Midbrain (tissue), 1 donor: ENCODE data around the gene CELF3.
"Not testable (repeated sequence)": the region's sequence is repeated elsewhere in the genome, so short reads cannot be mapped to it uniquely, and the experiment has no call there.

Experiments used
- DNase-seq: peaks from one replicate; lab custom pipeline; 2025; lab: John Stamatoyannopoulos, UW

Gene CELF3

DNA sequence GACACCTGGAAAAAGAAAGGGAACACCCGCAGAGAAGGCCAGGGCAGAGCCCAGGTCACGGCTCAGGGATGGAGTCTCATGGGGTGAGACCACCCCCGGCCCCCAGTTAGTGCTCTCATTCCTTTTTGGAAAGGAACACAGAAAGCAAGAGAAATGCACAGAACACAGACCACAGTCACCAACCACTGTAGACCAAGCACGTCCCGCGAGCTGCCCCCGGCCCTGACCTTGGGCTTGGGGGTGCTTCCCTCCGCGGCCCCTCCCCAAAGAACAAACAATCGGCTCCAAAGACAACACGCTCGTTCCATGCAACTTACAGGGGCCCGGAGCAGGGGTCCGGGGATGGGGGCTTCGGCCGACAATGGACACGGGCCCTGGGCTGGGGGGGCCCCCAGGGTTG is 12.8 kb downstream of the CELF3 start:
- no peak for DNase-seq

DNA sequence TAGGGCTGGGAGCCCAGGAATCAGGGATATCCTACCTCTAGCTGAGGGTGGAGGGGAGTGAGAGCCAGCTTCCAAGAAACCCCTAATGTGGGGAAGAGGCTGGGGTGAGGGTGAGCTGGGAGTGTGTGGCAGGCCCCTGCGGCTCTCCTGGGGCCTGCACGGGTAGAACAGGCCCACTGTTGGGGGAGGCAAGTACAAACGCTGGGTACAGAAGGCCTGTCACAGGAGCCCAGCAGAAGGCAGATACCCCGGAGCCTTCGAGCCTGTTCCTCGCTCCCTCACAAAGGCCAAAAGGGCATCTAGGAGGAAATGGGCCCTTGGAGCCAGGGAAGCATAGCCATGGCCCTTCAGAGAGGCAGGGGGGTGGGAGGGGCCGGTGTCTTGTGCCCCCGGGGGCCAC is 13.7 kb downstream of the CELF3 start:
- DNase-seq, result no peak

DNA sequence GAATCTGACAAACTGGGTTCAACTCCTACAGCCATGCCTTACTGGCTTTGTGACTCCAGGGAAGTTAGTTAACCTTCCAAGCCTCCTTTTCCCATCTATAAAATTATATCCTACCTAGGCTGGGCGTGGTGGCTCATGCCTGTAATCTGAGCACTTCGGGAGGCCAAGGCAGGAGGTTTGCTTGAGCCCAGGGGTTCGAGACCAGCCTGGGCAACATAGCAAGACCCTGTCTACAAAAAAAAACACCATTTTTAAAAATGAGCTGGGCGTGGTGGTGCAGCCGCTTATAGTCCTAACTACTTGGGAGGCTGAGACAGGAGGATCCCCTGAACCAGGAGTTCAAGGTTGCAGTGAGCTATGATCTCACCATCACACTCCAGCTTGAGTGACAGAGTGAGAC is 15.1 kb downstream of the CELF3 start:
- no peak for DNase-seq

DNA sequence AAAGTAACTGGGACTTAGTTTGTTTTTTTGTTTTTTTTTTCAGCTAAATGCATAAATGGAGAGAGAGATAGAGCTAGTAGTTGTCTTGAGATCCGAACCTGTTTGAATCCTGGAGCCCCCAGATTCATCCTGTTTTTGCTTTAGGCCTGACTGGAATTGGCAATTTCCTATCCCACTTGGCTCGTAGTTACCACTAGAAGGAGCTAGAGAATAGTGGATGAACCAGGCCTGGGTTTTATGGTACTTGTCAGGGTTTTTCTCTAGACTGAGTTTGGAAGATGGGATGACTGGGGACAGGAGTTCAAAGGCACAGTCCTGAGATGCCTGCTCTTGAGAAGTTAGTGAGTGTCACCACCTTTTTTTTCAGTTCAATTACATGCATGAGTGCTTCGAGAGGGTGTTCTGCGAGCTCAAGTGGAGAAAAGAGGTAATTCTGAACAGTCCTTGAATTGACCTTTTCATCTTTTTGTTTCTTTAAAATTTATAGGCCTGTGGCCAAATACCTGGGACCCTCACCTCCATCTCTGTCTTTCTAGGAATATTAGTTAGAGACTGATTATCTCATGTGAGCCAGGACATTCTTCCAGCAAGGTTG is 23.4 kb downstream of the CELF3 start:
- DNase-seq, result peak; percentile 33

DNA sequence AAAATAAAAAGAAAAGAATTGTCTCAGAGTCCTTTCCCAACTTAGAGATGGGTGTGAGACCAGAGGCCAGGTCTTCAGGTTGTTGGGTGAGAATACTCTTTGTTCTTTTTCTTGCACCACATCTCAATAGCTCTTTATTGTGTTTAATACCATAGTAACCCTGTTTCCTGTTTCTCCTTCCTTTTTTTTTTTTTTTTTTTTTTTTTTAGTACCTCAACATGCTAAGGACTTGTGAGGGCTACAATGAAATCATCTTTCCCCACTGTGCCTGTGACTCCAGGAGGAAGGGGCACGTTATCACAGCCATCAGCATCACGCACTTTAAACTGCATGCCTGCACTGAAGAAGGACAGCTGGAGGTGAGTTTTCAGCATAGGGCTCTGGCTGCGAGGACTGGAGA is 24.4 kb downstream of the CELF3 start:
- no peak for DNase-seq

DNA sequence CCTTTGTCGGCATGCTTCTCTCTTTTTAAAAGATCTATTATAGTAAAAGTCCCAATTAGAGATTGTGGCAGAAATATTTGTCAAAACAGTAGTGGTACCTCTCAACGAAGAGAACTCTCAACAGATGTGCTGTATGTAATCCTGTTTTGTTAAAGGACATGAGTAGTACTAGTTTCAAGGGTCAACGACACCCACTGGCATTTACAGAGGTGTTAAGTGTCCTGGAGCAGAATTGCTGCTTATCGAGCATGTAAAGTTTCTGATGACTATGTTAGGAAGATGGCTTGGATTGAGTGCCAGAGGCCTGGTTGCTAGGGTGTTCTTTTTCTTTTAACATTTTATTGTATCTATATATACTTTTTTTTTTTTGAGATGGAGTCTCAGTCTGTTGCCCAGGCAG is 27.1 kb downstream of the CELF3 start:
- no peak for DNase-seq

DNA sequence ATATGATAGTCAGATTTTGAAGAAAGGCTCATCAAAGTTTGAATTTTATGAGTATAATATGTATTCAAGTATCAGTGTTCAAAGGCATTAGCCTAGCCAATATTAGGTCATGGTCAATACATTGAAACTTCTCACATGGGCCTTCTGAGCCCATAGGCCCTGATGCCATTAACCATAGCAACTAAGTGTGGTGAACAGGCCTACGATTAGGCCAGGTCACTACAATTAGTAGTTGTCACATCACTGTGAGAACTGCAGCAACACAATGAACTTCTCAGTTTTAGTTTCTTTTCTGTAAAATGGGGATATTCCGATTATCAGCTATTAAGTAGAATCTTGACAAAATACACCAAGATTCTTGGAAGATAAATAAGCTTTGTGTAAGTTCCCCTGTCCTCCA is 30.0 kb downstream of the CELF3 start:
- no peak for DNase-seq

DNA sequence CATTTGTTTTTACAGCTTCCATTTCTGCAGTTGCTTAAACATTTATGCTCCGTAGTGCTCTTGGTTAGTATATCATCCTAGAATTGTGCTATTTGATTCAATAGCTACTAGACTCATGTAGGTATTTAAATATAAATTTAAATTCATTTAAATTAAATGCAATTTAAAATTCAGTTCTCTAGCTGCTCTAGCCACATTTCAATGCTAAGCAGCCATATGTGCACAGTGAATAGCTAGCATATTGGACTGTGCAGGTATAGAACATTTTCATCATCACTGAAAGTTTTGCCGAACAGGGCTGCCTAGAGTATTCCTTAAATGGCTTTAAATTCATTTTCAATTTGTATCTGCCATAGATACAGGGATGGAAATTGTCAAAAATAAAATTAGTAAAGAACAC is 32.5 kb downstream of the CELF3 start:
- DNase-seq, result no peak

DNA sequence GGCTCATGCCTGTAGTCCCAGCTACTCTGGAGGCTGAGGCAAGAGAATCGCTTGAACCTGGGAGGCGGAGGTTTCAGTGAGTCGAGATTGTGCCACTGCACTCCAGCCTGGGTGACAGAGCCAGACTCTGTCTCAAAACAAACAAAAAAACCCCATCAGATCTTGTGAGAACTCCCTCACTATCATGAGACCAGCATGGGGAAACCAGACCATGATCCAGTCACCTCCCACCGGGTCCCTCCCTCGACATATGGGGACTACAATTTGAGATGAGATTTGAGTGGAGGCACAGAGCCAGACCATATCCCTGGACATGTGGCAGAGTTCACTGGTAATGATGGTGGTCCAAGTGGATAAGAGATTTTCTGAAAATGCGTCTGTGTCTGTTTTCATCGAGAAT is 33.7 kb downstream of the CELF3 start:
- DNase-seq, result not testable (repeated sequence)

DNA sequence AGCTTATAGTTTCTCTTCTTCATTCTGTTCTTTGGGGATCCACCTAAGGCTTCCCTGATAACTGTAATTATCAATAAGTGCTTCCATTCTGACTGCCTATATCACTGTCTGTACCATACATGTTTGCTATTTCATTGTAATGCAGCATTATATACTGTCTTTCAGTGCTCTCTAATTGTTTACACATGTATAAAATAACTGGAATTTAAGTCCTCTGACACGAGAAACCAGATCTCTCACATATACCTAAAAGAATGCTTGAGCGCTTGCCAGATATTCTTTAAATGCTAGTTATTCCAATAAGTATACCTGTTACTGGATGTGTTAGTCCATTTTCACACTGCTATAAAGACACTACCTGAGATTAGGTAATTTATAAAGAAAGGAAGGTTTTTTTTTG is 34.7 kb downstream of the CELF3 start:
- no peak for DNase-seq

DNA sequence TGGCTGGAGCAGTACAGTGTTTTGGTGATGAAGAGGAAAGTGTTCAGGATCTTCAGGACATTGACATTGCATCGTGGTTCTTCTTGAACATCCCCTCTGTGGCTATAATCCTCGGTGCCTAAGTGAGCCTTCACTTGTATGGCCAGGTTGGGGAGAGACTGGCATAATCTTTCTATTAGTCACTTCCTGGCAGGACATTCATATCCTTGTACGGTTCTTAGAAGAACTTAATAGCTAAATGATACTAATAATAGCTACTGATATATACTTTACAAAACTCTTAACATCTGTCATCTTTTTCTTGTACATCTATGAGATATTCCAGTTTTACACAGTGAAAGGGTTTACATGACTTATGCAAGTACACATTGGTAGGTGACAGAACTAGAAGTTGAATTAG is 35.8 kb downstream of the CELF3 start:
- DNase-seq, result no peak

DNA sequence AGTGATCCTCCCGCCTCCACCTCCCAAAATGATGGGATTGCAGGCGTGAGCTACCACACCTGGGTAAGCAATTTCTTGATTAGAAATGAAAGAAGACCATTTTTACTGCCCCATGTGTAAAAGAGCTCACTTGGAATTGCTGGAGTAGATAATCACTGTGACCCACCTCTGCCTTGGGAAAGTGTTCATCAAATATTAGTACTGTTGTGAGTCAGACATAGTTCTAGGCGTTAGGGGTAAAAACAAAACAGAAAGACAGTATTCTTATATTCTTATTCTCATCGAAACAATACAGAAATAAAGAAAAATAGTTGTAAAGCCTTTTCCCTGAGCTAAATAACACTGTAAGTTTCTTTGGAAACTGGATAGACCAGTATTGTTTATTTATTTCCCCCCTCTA is 36.2 kb downstream of the CELF3 start:
- no peak for DNase-seq

DNA sequence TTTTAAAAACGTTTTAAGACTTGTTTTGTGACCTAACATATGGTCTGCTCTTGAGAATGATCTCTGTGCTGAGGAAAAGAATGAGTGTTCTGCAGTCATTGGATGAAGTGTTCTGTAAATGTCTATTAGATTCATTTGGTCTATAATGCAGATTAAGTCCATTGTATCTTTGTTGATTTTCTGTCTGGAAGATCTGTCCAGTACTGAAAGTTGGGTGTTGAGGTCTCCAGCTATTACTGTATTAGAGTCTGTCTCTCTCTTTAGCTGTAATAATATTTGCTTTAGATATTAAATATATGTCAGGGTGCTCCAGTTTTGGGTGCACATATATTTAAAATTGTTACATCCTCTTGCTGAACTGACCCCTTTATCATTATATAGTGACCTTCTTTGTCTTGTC is 43.2 kb downstream of the CELF3 start:
- DNase-seq, result no peak

DNA sequence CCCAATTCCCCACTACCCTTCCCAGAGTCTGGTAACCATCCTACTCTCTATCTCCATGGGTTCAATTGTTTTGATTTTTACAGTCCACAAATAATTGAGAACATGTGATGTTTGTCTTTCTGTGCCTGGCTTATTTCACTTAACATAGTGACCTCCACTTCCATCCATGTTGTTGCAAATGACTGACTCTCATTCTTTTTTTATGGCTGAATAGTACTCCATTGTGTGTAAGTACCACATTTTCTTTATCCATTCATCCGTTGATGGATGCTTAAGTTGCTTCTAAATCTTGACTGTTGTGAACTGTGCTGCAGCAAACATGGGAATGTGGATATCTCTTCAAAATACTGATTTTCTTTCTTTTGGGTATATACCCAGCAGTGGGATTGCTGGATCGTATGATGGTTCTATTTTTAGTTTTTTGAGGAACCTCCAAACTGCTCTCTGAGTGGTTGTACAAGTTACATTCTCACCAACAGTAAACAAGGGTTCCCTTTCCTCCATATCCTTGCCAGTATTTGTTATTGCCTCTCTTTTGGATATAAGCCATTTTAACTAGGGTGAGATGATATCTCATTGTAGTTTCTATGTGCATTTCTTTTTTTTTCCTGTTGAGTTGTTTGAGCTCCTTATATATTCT is 46.4 kb downstream of the CELF3 start:
- DNase-seq, result not testable (repeated sequence)

DNA sequence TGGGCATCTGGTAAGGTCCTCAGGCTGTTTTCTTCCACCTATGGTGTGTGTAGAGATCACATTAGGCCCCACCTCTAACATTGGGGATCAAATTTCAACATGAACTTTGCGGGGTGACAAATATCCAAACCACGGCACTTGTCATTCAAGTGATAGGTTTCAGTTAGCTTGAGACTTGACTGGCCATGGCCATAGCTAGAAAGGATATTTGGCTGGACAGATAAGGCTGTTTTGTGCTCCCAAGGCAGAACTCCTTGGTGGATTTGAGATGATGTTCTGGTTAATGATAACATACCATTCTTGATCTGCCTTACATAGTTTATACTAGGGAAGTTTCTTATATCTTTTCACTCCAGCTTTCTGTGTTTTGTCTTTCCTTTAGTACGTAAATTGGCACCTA is 48.5 kb downstream of the CELF3 start:
- no peak for DNase-seq

DNA sequence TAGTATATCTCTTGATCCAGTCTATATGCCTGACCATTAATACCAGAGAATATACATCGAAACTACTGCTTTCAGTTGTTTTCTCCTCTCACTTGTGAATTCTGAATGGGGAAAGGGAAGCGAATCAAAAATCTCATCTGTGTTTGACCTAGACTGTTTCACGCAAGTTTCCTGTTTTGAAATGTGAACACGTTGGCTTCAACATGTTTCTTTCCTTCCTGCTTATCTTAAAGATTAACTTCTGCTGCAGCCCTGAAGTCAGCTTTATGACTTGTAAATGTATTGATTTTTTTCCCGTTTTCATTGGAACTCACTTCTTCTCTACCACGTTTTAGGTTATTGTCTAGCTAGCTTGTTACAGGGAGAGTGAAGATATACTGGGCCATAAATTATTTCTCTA is 54.9 kb downstream of the CELF3 start:
- DNase-seq, result peak; percentile 22

DNA sequence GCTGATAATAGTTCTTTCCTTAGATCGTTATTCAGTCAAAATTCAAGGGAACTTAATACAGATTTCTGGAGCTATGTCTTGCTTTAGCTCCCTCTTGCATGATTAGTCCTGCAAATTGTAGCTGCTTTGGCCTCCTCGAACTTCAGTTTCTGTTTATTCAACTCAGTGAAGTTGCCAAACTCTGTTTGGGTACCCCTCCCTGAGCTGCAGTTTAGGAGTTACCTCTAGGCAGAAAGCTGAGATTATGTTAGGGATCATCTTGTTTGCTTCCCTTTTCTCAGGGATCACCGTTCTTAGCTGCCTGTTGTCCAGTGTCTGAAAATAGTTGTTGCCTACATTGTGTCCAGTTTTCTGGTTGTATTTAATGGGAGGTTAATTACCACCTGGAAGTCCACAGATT is 61.2 kb downstream of the CELF3 start:
- DNase-seq, result no peak

DNA sequence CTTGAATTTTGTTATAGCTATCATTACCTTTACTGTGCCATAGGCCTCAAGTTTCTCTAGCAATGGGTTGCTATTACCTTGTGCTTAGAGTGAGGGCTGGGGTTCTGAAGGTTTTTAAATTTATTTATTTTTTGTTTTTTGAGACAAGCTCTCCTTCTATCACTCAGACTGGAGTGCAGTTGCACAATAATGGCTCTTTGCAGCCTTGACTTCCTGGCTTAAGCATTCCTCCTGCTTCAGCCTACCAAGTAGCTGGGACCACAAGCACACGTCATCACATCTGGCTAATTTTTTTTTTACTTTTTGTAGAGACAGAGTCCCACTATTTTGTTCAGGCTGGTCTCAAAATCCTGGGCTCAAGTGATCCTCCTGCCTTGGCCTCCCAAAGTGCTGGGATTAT is 63.2 kb downstream of the CELF3 start:
- no peak for DNase-seq
